Keratinocyte (primary cell): Measurements from ENCODE around the gene C14orf119.

ENCODE experiments used
- CTCF ChIP-seq, 3 experiments: IDR thresholded peaks in 1 of 3; conservative IDR thresholded peaks in 1 of 3; optimal IDR thresholded peaks in 1 of 3; 2 replicates in 2 of 3; 3 replicates in 1 of 3; pipeline versions ENCODE3 to v1.5.1; 2011; ENCODE audit warnings: low read length in 3 of 3, mild to moderate bottlenecking in 3 of 3, moderate library complexity in 2 of 3, control low read depth in 1 of 3, inconsistent platforms in 1 of 3; ENCODE audit not compliant: insufficient read depth in 2 of 3; ENCODE audit errors: extremely low read depth in 1 of 3
- EZH2 ChIP-seq: IDR thresholded peaks from one replicate; pipeline ENCODE4 v1.6.1; 2012; ENCODE audit warnings: inconsistent platforms, mild to moderate bottlenecking, low read length, moderate library complexity

GRCh38 chr14:23055621-23056144 is 39.6 kb upstream of the C14orf119 start:
- TF ChIP-seq CTCF (optimal IDR thresholded peaks at IDR 0.05 in 1 of 3, IDR thresholded peaks at IDR 0.05 in 1 of 3, conservative IDR thresholded peaks at IDR 0.05 in 1 of 3; ENCODE audit: extremely low read depth in 1 of 3, insufficient read depth in 2 of 3, low read length in 3 of 3) (no peak), EZH2 (no peak)
